Adrenal gland (tissue), 12 donors: ENCODE results near the gene RPP30. TPM values are rescaled to one million over a fixed set of nuclear protein-coding genes. Genes with fewer than 3 reads are reported as not detected.

Experiments
- DNase-seq, 7 donors: peaks; one replicate each; pipeline ENCODE4 v3.0.0-alpha.2; 2019 to 2020
- H3K27ac ChIP-seq, 5 donors: fragments of 200-600 bp; sonication (generic) in 4 of 5; 1 replicate in 3 of 5; 2 replicates in 2 of 5; pipeline versions ENCODE4 v1.5.1 to v1.8.0; 2016 to 2020; ENCODE audit warnings: mild to moderate bottlenecking in 1 of 5
- H3K27me3 ChIP-seq: fragments of 200-600 bp; 2 replicates; pipeline ENCODE4 v1.8.0; 2021
- H3K36me3 ChIP-seq, 2 donors: fragments of 200-600 bp; replicated peaks in 1 of 2; 1 replicate in 1 of 2; 2 replicates in 1 of 2; pipeline versions ENCODE4 v1.5.1 to v1.8.0; 2018 to 2022
- H3K4me1 ChIP-seq, 2 donors: fragments of 200-600 bp; replicated peaks in 1 of 2; 1 replicate in 1 of 2; 2 replicates in 1 of 2; pipeline versions ENCODE4 v1.5.1 to v1.8.0; 2018 to 2021
- H3K4me3 ChIP-seq, 4 donors: fragments of 200-600 bp; sonication (generic) in 3 of 4; one replicate each; pipeline ENCODE4 v1.5.1; 2016 to 2018
- H3K9me3 ChIP-seq, 3 donors: fragments of 200-600 bp; sonication (generic) in 1 of 3; replicated peaks in 1 of 3; 1 replicate in 2 of 3; 2 replicates in 1 of 3; pipeline versions ENCODE4 v1.5.1 to v1.8.0; 2016 to 2021
- CTCF ChIP-seq, 6 experiments: fragments of 450-650 bp in 4 of 6; fragments of 200-600 bp in 2 of 6; sonication (generic) in 1 of 6; IDR thresholded peaks; 1 replicate in 5 of 6; 2 replicates in 1 of 6; pipeline versions ENCODE4 v1.5.1 to v1.8.0; 2016 to 2021; ENCODE audit warnings: antibody characterized with exemption in 6 of 6, mild to moderate bottlenecking in 2 of 6, moderate library complexity in 1 of 6
- POLR2A ChIP-seq, 2 donors: fragments of 450-650 bp; IDR thresholded peaks; one replicate each; pipeline ENCODE4 v1.6.1; 2017; ENCODE audit warnings: antibody characterized with exemption in 2 of 2, mild to moderate bottlenecking in 2 of 2, moderate library complexity in 1 of 2
- WGBS, 4 donors: extraction: QIAGEN DNeasy Blood & Tissue Kit in 2 of 4; methylation state at CpG; one replicate each; pipeline versions ENCODE4 v1.1.5 to v1.1.7; 2013 to 2017; 5-methylcytosine and 5-hydroxymethylcytosine counted together
- intact Hi-C, 2 donors: fragments of 100-400 bp; cut with DNase I; formaldehyde crosslinking; loops; one replicate each; pipeline versions ENCODE4 v1.14.1 to v1.15.0; 2022 to 2023
- polyA plus RNA-seq, 3 donors: library from polyadenylated mRNA; stranded (reverse); fragments of 200-250 nt in 2 of 3; fragments of 350-450 nt in 1 of 3; fragmentation: Illumina TruSeq in 1 of 3; extraction: RNeasy Lipid Tissue Mini Kit (QIAGEN cat#74804) in 1 of 3; gene quantifications; one replicate each; pipeline ENCODE4 v1.2.3, GENCODE V29; 2013 to 2014
- small RNA-seq, 2 donors: library from RNA; depleted of rRNA; stranded (forward); fragments of <200 nt; gene quantifications; one replicate each; pipeline ENCODE3, GENCODE V24; 2016
- total RNA-seq, 9 donors: library from RNA; depleted of rRNA in 4 of 9; stranded (reverse); fragments of >200 nt in 4 of 9; fragments of 120-200 nt in 1 of 9; fragmentation: NEBNext Ultra II Directional in 1 of 9; extraction: Animal tissue kit (Norgen Biotek cat#: 25700) in 1 of 9; gene quantifications; one replicate each; pipeline versions ENCODE4 v1.1.0 to v1.2.4, GENCODE V29; 2013 to 2023
- donor health status: healthy with polysubstance abuse.
- donor health status: Bipolar disorder and iron deficiency.
- donor health status: DM: yes; HTN: yes; CAD: no.
- donor health status: DM: no; HTN: no; CAD: no.
- donor health status: DM: no; HTN: no; CAD: no.
- donor health status: DM: yes; HTN: yes; CAD: no.

RPP30 gene
- total and polyA plus RNA-seq, 12 donors = 18.6 to 60.7 (median 27.5) TPM

GRCh38 chr10:90944749-90945148, 73.0 kb downstream of the RPP30 start:
- H3K9me3 ChIP-seq = no peaks in the 10 kb centered on the region
- no peak overlapping the region for H3K27ac ChIP-seq
- no peak overlapping the region for H3K4me3 ChIP-seq
- no peak for DNase-seq
- 0 to 100% (median 45%) methylated on average over 1 of the region's 1 CpG for WGBS, 4 donors
- H3K4me1 ChIP-seq = no peaks in the 10 kb centered on the region
- intact Hi-C loops = no loop called here
- no peaks in the 10 kb centered on the region for H3K36me3 ChIP-seq
- H3K27me3 ChIP-seq = no peaks in the 10 kb centered on the region
- TF ChIP-seq CTCF (IDR thresholded peaks at IDR 0.05) (no peak), POLR2A (IDR thresholded peaks at IDR 0.05) (no peak)

GRCh38 chr10:90945491-90946070, 73.8 kb downstream of the RPP30 start:
- Histone ChIP-seq H3K27ac (no peak overlapping the region), H3K27me3 (no peaks in the 10 kb centered on the region), H3K4me1 (no peaks in the 10 kb centered on the region), H3K9me3 (no peaks in the 10 kb centered on the region), H3K36me3 (no peaks in the 10 kb centered on the region), H3K4me3 (no peak overlapping the region)
- TF ChIP-seq CTCF (IDR thresholded peaks at IDR 0.05) = no peak
- TF ChIP-seq POLR2A (IDR thresholded peaks at IDR 0.05) = no peak
- peak; percentile 27 to 60 (median 50) for DNase-seq
- 38 to 50% (median 41%) methylated on average over 4 of the region's 4 CpGs for WGBS, 4 donors
- intact Hi-C loops = no loop called here

GRCh38 chr10:90947030-90947960, 75.5 kb downstream of the RPP30 start:
- H3K36me3 ChIP-seq = no peaks in the 10 kb centered on the region
- no peaks in the 10 kb centered on the region for H3K27me3 ChIP-seq
- no peaks in the 10 kb centered on the region for H3K4me1 ChIP-seq
- no peak for DNase-seq
- intact Hi-C loops = no loop called here
- no peak for TF ChIP-seq CTCF (IDR thresholded peaks at IDR 0.05)
- TF ChIP-seq POLR2A (IDR thresholded peaks at IDR 0.05) = no peak
- no peak overlapping the region for H3K27ac ChIP-seq
- no peaks in the 10 kb centered on the region for H3K9me3 ChIP-seq
- no peak overlapping the region for H3K4me3 ChIP-seq
- WGBS, 4 donors = 77 to 83% (median 81%) methylated on average over 5 of the region's 5 CpGs

Small RNAs within 50 kb of the gene (small RNA-seq; reads per million reads assigned to genes)
- gene RF00019 (0 reads per million in 2 donors), gene RNU6-740P (0 reads per million in 2 donors)

Other genes with a start within 250 kb of the RPP30 start
- gene HTR7, start 13.9 kb upstream of the RPP30 start, total RNA-seq = under 1 TPM in 8 of 9 donors, not detected in 1; 0.11 to 0.50 (median 0.35) TPM
- under 1 TPM; 0.03 to 0.48 (median 0.08) TPM for gene HTR7, start 13.9 kb upstream of the RPP30 start, polyA plus RNA-seq
- under 1 TPM in 6 of 9 donors, not detected in 3; 0.15 to 0.48 (median 0.20) TPM for gene ANKRD1, start 49.1 kb downstream of the RPP30 start, total RNA-seq
- gene ANKRD1, start 49.1 kb downstream of the RPP30 start, polyA plus RNA-seq = 1 to 10 TPM in 2 of 3 donors, under 1 TPM in 1; 0.40 to 2.3 (median 1.5) TPM